WTC11 (cell line): ENCODE data around the gene GRIK5. TPM values are rescaled to one million over a fixed set of nuclear protein-coding genes. Genes with fewer than 3 reads are reported as not detected.

Experiments
- ATAC-seq: fragments of 200-7000 bp; cut with Tn5 transposase; 2 replicates; pipeline ENCODE4 v1.10.0; 2021; ENCODE audit warnings: mild to moderate bottlenecking, moderate library complexity
- CTCF ChIA-PET: fragments of 300-600 bp; sonication (Branson Sonifier 250); formaldehyde crosslinking; loops from one replicate; lab custom pipeline; 2021; ENCODE audit warnings: antibody characterized with exemption; lab: Charles Lee
- POLR2A ChIA-PET: fragments of 350-600 bp; sonication (Branson Sonifier 250); formaldehyde crosslinking; loops from one replicate; lab custom pipeline; 2021; ENCODE audit warnings: antibody characterized with exemption; lab: Charles Lee
- DNase-seq: peaks from one replicate; pipeline ENCODE4 v3.0.0; 2021; ENCODE audit warnings: low spot score
- H3K27ac Mint-ChIP-seq: 2 replicates; pipeline ENCODE4 v1.8.0; 2021; ENCODE audit warnings: mixed read lengths
- H3K27me3 Mint-ChIP-seq: 2 replicates; pipeline ENCODE4 v1.8.0; 2021; ENCODE audit warnings: low read depth, mild to moderate bottlenecking, moderate library complexity, mixed read lengths
- H3K36me3 Mint-ChIP-seq: 2 replicates; pipeline ENCODE4 v1.8.0; 2021; ENCODE audit warnings: mixed read lengths
- H3K4me1 Mint-ChIP-seq: 2 replicates; pipeline ENCODE4 v1.8.0; 2022; ENCODE audit warnings: mixed read lengths
- H3K4me3 Mint-ChIP-seq: 2 replicates; pipeline ENCODE4 v1.8.0; 2021; ENCODE audit warnings: mild to moderate bottlenecking, moderate library complexity, mixed read lengths
- H3K9me3 Mint-ChIP-seq: 2 replicates; pipeline ENCODE4 v1.8.0; 2021; ENCODE audit warnings: mixed read lengths
- CREM ChIP-seq: sonication (generic); formaldehyde crosslinking; IDR thresholded peaks from 2 replicates; pipeline ENCODE4 v1.8.1; 2022; ENCODE audit warnings: mild to moderate bottlenecking, missing genetic modification reagents, moderate library complexity
- EMX1 ChIP-seq: fragments of 250-450 bp; sonication (Bioruptor Pico); IDR thresholded peaks from 2 replicates; pipeline ENCODE4 v1.8.0; 2021; ENCODE audit warnings: mild to moderate bottlenecking
- ETV6 ChIP-seq: sonication (generic); formaldehyde crosslinking; IDR thresholded peaks from 2 replicates; pipeline ENCODE4 v1.8.1; 2022; ENCODE audit warnings: mild to moderate bottlenecking, missing genetic modification reagents
- FOXK1 ChIP-seq: sonication (generic); formaldehyde crosslinking; IDR thresholded peaks from 2 replicates; pipeline ENCODE4 v1.8.0; 2022; ENCODE audit warnings: mild to moderate bottlenecking, moderate library complexity, missing genetic modification reagents
- FOXP4 ChIP-seq: sonication (generic); formaldehyde crosslinking; IDR thresholded peaks from 2 replicates; pipeline ENCODE4 v1.8.0; 2022; ENCODE audit warnings: mild to moderate bottlenecking, missing genetic modification reagents
- GABPB1 ChIP-seq: sonication (generic); formaldehyde crosslinking; IDR thresholded peaks from 2 replicates; pipeline ENCODE4 v1.8.1; 2023; ENCODE audit warnings: mild to moderate bottlenecking, missing genetic modification reagents
- MAX ChIP-seq: sonication (generic); formaldehyde crosslinking; IDR thresholded peaks from 2 replicates; pipeline ENCODE4 v1.8.0; 2022; ENCODE audit warnings: mild to moderate bottlenecking, missing genetic modification reagents
- ZNF219 ChIP-seq: sonication (generic); formaldehyde crosslinking; IDR thresholded peaks from 2 replicates; pipeline ENCODE4 v1.8.0; 2023; ENCODE audit warnings: missing genetic modification reagents, mild to moderate bottlenecking, borderline replicate concordance
- ZNF396 ChIP-seq: fragments of 250-450 bp; sonication (Bioruptor Pico); IDR thresholded peaks from 2 replicates; pipeline ENCODE4 v1.8.0; 2021; ENCODE audit warnings: mild to moderate bottlenecking, moderate library complexity, borderline replicate concordance
- ZNF532 ChIP-seq: fragments of 250-450 bp; sonication (Bioruptor Pico); IDR thresholded peaks from 2 replicates; pipeline ENCODE4 v1.9.0; 2021; ENCODE audit warnings: mild to moderate bottlenecking, borderline replicate concordance
- total RNA-seq: library from RNA; stranded (reverse); gene quantifications from 3 replicates; pipeline ENCODE4 v1.2.3, GENCODE V29; 2021
- TF ChIP-seq, protein P1 (sequence below): sonication (generic); formaldehyde crosslinking; IDR thresholded peaks from 2 replicates; pipeline ENCODE4 v1.8.1; 2022; ENCODE audit warnings: missing genetic modification reagents, borderline replicate concordance
- TF ChIP-seq, protein P2 (sequence below): fragments of 250-450 bp; sonication (Bioruptor Pico); IDR thresholded peaks from 2 replicates; pipeline ENCODE4 v1.9.0; 2021; ENCODE audit warnings: mild to moderate bottlenecking
- TF ChIP-seq, protein P3 (sequence below): fragments of 250-450 bp; sonication (Bioruptor Pico); IDR thresholded peaks from 2 replicates; pipeline ENCODE4 v2.1.2; 2022; ENCODE audit warnings: mild to moderate bottlenecking, moderate library complexity
- TF ChIP-seq, protein P4 (sequence below): sonication (generic); formaldehyde crosslinking; IDR thresholded peaks from 2 replicates; pipeline ENCODE4 v1.8.1; 2023; ENCODE audit warnings: mild to moderate bottlenecking, missing genetic modification reagents
- TF ChIP-seq, protein P5 (sequence below): sonication (generic); formaldehyde crosslinking; IDR thresholded peaks from 2 replicates; pipeline ENCODE4 v1.8.1; 2023; ENCODE audit warnings: mild to moderate bottlenecking, missing genetic modification reagents, moderate library complexity

The GRIK5 gene
- total RNA-seq, 1 experiment from 2014 or later: 52.3 TPM

- no peak for TF ChIP-seq MAX (CRISPR knock-in tag)
- TF ChIP-seq GABPB1 (CRISPR knock-in tag): no peak
- TF ChIP-seq, protein P1, sequence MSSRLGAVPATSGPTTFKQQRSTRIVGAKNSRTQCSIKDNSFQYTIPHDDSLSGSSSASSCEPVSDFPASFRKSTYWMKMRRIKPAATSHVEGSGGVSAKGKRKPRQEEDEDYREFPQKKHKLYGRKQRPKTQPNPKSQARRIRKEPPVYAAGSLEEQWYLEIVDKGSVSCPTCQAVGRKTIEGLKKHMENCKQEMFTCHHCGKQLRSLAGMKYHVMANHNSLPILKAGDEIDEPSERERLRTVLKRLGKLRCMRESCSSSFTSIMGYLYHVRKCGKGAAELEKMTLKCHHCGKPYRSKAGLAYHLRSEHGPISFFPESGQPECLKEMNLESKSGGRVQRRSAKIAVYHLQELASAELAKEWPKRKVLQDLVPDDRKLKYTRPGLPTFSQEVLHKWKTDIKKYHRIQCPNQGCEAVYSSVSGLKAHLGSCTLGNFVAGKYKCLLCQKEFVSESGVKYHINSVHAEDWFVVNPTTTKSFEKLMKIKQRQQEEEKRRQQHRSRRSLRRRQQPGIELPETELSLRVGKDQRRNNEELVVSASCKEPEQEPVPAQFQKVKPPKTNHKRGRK (CRISPR knock-in tag): no peak
- no peak for TF ChIP-seq ZNF396 (CRISPR knock-in tag)
These were observed 44.4 kb upstream of the GRIK5 start for GRCh38 chr19:42114412-42114811.

GRCh38 chr19:42113641-42114348 lies 43.8 kb upstream of the GRIK5 start:
- no peak for TF ChIP-seq FOXP4 (CRISPR knock-in tag)
- TF ChIP-seq CREM: peak; percentile 61; the same call in 1 of the 2 replicates
- Mint-ChIP-seq H3K9me3 (no peaks in the 10 kb centered on the region), H3K4me3 (no peak overlapping the region), H3K27ac (peak overlapping the region; percentile 64; the same call in 1 of the 2 replicates), H3K27me3 (peaks cover 4% of the 10 kb centered on the region), H3K36me3 (no peaks in the 10 kb centered on the region), H3K4me1 (peaks cover 19% of the 10 kb centered on the region)
- ChIA-PET CTCF (interaction anchor here (0.6 to 4.5 kb wide), 34 partner anchors 9 to 326 kb away, joined by 3 to 52 read pairs (median 4); partner anchors contain the start of gene POU2F2), POLR2A (interaction anchor here (0.6 to 1.5 kb wide), 3 partner anchors 18 to 88 kb away, joined by 3 read pairs; partner anchors contain the start of gene POU2F2)
- DNase-seq (no peak), ATAC-seq (peak; percentile 77)

More at GRCh38 chr19:42114412-42114811, 44.4 kb upstream of the GRIK5 start:
- 0 out of 2 replicates have a peak overlapping the region, but pooled peaks have one; percentile 47 for H3K27ac Mint-ChIP-seq
- no peak overlapping the region for H3K4me3 Mint-ChIP-seq
- peak; percentile 40 for ATAC-seq
- ChIA-PET CTCF (interaction anchor here (0.8 to 4.5 kb wide), 23 partner anchors 9 to 310 kb away, joined by 3 to 52 read pairs (median 5); partner anchors contain the start of genes POU2F2 and ZNF574), POLR2A (interaction anchor here (0.7 to 1.5 kb wide), 2 partner anchors 18 to 62 kb away, joined by 3 read pairs; partner anchors contain the start of gene POU2F2)
- H3K9me3 Mint-ChIP-seq: no peaks in the 10 kb centered on the region
- H3K36me3 Mint-ChIP-seq: no peaks in the 10 kb centered on the region
- DNase-seq: no peak
- peaks cover 13% of the 10 kb centered on the region for H3K4me1 Mint-ChIP-seq
- H3K27me3 Mint-ChIP-seq: peaks cover 4% of the 10 kb centered on the region

DNA sequence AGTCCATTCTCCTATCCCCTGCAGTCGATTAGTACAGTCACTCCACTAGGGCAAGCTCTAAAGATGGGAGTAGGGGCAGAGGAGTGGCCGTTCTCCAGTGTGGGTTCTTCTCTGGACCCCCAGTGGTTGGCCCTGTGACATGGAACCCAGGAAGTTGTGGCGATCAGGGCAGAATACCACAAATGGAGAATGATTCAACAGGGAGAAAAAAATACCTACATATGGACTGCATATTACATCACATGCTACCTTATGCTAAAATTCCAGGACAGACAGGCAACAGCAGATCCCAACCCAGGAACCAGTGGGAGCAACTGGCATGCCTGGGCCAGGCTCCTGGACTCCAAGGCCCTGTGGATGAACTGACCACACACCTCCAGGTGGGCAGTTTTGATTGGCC lies 41.8 kb upstream of the GRIK5 start:
- Mint-ChIP-seq H3K27ac (no peak overlapping the region), H3K27me3 (peaks cover 8% of the 10 kb centered on the region), H3K36me3 (no peaks in the 10 kb centered on the region), H3K4me3 (no peak overlapping the region), H3K9me3 (no peaks in the 10 kb centered on the region), H3K4me1 (peaks cover 21% of the 10 kb centered on the region)
- DNase-seq: no peak
- no peak for ATAC-seq
- CTCF ChIA-PET: interaction anchor here (1.2 to 4.5 kb wide), 4 partner anchors 16 to 291 kb away, joined by 3 to 52 read pairs (median 9); partner anchors contain the start of gene POU2F2
- POLR2A ChIA-PET: no interaction called here
- TF ChIP-seq ZNF532 (no peak), ETV6 (CRISPR knock-in tag) (no peak), FOXK1 (CRISPR knock-in tag) (no peak), EMX1 (no peak), ZNF219 (no peak), MAX (CRISPR knock-in tag) (no peak)
- TF ChIP-seq, protein P2, sequence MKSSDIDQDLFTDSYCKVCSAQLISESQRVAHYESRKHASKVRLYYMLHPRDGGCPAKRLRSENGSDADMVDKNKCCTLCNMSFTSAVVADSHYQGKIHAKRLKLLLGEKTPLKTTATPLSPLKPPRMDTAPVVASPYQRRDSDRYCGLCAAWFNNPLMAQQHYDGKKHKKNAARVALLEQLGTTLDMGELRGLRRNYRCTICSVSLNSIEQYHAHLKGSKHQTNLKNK (CRISPR knock-in tag): no peak
- TF ChIP-seq, protein P3, sequence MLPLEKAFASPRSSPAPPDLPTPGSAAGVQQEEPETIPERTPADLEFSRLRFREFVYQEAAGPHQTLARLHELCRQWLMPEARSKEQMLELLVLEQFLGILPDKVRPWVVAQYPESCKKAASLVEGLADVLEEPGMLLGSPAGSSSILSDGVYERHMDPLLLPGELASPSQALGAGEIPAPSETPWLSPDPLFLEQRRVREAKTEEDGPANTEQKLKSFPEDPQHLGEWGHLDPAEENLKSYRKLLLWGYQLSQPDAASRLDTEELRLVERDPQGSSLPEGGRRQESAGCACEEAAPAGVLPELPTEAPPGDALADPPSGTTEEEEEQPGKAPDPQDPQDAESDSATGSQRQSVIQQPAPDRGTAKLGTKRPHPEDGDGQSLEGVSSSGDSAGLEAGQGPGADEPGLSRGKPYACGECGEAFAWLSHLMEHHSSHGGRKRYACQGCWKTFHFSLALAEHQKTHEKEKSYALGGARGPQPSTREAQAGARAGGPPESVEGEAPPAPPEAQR (CRISPR knock-in tag): no peak
- TF ChIP-seq, protein P4, sequence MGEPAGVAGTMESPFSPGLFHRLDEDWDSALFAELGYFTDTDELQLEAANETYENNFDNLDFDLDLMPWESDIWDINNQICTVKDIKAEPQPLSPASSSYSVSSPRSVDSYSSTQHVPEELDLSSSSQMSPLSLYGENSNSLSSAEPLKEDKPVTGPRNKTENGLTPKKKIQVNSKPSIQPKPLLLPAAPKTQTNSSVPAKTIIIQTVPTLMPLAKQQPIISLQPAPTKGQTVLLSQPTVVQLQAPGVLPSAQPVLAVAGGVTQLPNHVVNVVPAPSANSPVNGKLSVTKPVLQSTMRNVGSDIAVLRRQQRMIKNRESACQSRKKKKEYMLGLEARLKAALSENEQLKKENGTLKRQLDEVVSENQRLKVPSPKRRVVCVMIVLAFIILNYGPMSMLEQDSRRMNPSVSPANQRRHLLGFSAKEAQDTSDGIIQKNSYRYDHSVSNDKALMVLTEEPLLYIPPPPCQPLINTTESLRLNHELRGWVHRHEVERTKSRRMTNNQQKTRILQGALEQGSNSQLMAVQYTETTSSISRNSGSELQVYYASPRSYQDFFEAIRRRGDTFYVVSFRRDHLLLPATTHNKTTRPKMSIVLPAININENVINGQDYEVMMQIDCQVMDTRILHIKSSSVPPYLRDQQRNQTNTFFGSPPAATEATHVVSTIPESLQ (CRISPR knock-in tag): no peak
- TF ChIP-seq, protein P5, sequence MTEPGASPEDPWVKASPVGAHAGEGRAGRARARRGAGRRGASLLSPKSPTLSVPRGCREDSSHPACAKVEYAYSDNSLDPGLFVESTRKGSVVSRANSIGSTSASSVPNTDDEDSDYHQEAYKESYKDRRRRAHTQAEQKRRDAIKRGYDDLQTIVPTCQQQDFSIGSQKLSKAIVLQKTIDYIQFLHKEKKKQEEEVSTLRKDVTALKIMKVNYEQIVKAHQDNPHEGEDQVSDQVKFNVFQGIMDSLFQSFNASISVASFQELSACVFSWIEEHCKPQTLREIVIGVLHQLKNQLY: no peak
